ENCODE results near the gene UBE2F.
"Not testable (repeated sequence)": the region's sequence is repeated elsewhere in the genome, so short reads cannot be mapped to it uniquely, and the experiment has no call there.

UBE2F gene

GRCh38 chr2:238057696-238058575 lies 91.1 kb downstream of the UBE2F start:
- DNase-seq = not testable (repeated sequence)

GRCh38 chr2:238059505-238059904 lies 92.7 kb downstream of the UBE2F start:
- DNase-seq = no peak

- no peak for DNase-seq
Measured at GRCh38 chr2:238060096-238060541, 93.3 kb downstream of the UBE2F start.

- peak; percentile 95 for DNase-seq
Measured at GRCh38 chr2:238060542-238061314, 93.9 kb downstream of the UBE2F start, which contains the start of gene SCLY. TSS of gene SCLY (plus strand) at chr2:238061001. CDS start at chr2:238061055, 54 bp downstream.

GRCh38 chr2:238061315-238062202 lies 94.7 kb downstream of the UBE2F start:
- peak; percentile 17 for DNase-seq

- DNase-seq = no peak
Measured at GRCh38 chr2:238063414-238064189, 96.8 kb downstream of the UBE2F start.

- no peak for DNase-seq
Measured at GRCh38 chr2:238064376-238064775, 97.6 kb downstream of the UBE2F start.

GRCh38 chr2:238065071-238065846 lies 98.4 kb downstream of the UBE2F start:
- DNase-seq = no peak

GRCh38 chr2:238066218-238066617 lies 99.4 kb downstream of the UBE2F start:
- no peak for DNase-seq

- not testable (repeated sequence) for DNase-seq
Measured at GRCh38 chr2:238066718-238067117, 99.9 kb downstream of the UBE2F start.

GRCh38 chr2:238067939-238068338 lies 101.1 kb downstream of the UBE2F start:
- no peak for DNase-seq

GRCh38 chr2:238069021-238069709 lies 102.4 kb downstream of the UBE2F start:
- no peak for DNase-seq

- DNase-seq = no peak
Measured at GRCh38 chr2:238069877-238070276, 103.1 kb downstream of the UBE2F start.

- DNase-seq = no peak
Measured at GRCh38 chr2:238075397-238075796, 108.6 kb downstream of the UBE2F start.

- no peak for DNase-seq
Measured at GRCh38 chr2:238077292-238077691, 110.5 kb downstream of the UBE2F start.

GRCh38 chr2:238079874-238080327 lies 113.1 kb downstream of the UBE2F start:
- no peak for DNase-seq

- DNase-seq = no peak
Measured at GRCh38 chr2:238080518-238080917, 113.7 kb downstream of the UBE2F start.

GRCh38 chr2:238081150-238081549 lies 114.3 kb downstream of the UBE2F start:
- DNase-seq = no peak

- no peak for DNase-seq
Measured at GRCh38 chr2:238081561-238081960, 114.7 kb downstream of the UBE2F start.

GRCh38 chr2:238082151-238082550 lies 115.3 kb downstream of the UBE2F start:
- DNase-seq = no peak
